Activated CD4-positive, alpha-beta T cell treated with anti-CD3 and anti-CD28 coated beads for 48 hours (primary cell): ENCODE results near the gene TMTC4.
"Not testable (repeated sequence)": the region's sequence is repeated elsewhere in the genome, so short reads cannot be mapped to it uniquely, and the experiment has no call there.

Experiments used
- DNase-seq: peaks from one replicate; pipeline ENCODE4 v3.0.0-alpha.2; 2020

TMTC4 gene

GRCh38 chr13:100674572-100674871 is at the start of gene TMTC4:
TSS of gene TMTC4 (minus strand) at chr13:100674795. CDS start at chr13:100670362, 4,433 bp downstream.
- no peak for DNase-seq

GRCh38 chr13:100722517-100722916 is 47.9 kb upstream of the TMTC4 start:
- no peak for DNase-seq

- peak; percentile 73 for DNase-seq
Observed at GRCh38 chr13:100721885-100722512, 47.4 kb upstream of the TMTC4 start.

- no peak for DNase-seq
Observed at GRCh38 chr13:100715604-100716003, 41.0 kb upstream of the TMTC4 start.

GRCh38 chr13:100714478-100714877 is 39.9 kb upstream of the TMTC4 start:
- no peak for DNase-seq

GRCh38 chr13:100710176-100710575 is 35.6 kb upstream of the TMTC4 start:
- DNase-seq, result no peak

GRCh38 chr13:100707818-100708740 is 33.5 kb upstream of the TMTC4 start:
- DNase-seq, result peak; percentile 37

GRCh38 chr13:100698331-100698730 is 23.7 kb upstream of the TMTC4 start:
- not testable (repeated sequence) for DNase-seq

GRCh38 chr13:100695509-100695773 is 20.8 kb upstream of the TMTC4 start:
- DNase-seq, result no peak

- DNase-seq, result peak; percentile 24
Observed at GRCh38 chr13:100694722-100695508, 20.3 kb upstream of the TMTC4 start.

GRCh38 chr13:100689191-100689590 is 14.6 kb upstream of the TMTC4 start:
- DNase-seq, result no peak

- no peak for DNase-seq
Observed at GRCh38 chr13:100680131-100680530, 5.5 kb upstream of the TMTC4 start.

- not testable (repeated sequence) for DNase-seq
Observed at GRCh38 chr13:100677128-100677527, 2.5 kb upstream of the TMTC4 start.

GRCh38 chr13:100675661-100676129 is 1.1 kb upstream of the TMTC4 start:
- DNase-seq, result peak; percentile 22

- peak; percentile 99 for DNase-seq
Observed at GRCh38 chr13:100674872-100675660, 471 bp upstream of the TMTC4 start.

- DNase-seq, result peak; percentile 42
Observed at GRCh38 chr13:100673713-100674571, 653 bp downstream of the TMTC4 start.

- DNase-seq, result peak; percentile 11
Observed at GRCh38 chr13:100673376-100673712, 1.3 kb downstream of the TMTC4 start.

- DNase-seq, result no peak
Observed at GRCh38 chr13:100671389-100672182, 3.0 kb downstream of the TMTC4 start.

GRCh38 chr13:100668408-100668807 is 6.2 kb downstream of the TMTC4 start:
- DNase-seq, result no peak

GRCh38 chr13:100667894-100668293 is 6.7 kb downstream of the TMTC4 start:
- no peak for DNase-seq

GRCh38 chr13:100666124-100666523 is 8.5 kb downstream of the TMTC4 start:
- DNase-seq, result no peak
